Activated CD4-positive, alpha-beta memory T cell treated with anti-CD3 and anti-CD28 coated beads for 36 hours (primary cell): ENCODE results near the gene LRFN5. TPM values are rescaled to one million over a fixed set of nuclear protein-coding genes. Genes with fewer than 3 reads are reported as not detected.
"Not testable (repeated sequence)": the region's sequence is repeated elsewhere in the genome, so short reads cannot be mapped to it uniquely, and the experiment has no call there.

Experiments
- CTCF ChIA-PET: fragments of 350-600 bp; sonication (Branson Sonifier 250); formaldehyde crosslinking; loops from one replicate; lab custom pipeline; 2021; ENCODE audit warnings: antibody characterized with exemption, inconsistent platforms; lab: Charles Lee
- POLR2A ChIA-PET: fragments of 350-600 bp; sonication (Branson Sonifier 250); formaldehyde crosslinking; loops from one replicate; lab custom pipeline; 2021; ENCODE audit warnings: antibody characterized with exemption; lab: Charles Lee
- DNase-seq: peaks from one replicate; pipeline ENCODE4 v3.0.0-alpha.2; 2020
- H3K27ac Mint-ChIP-seq: one replicate; pipeline ENCODE4 v1.8.0; 2021; ENCODE audit warnings: mixed read lengths
- H3K27me3 Mint-ChIP-seq: one replicate; pipeline ENCODE4 v1.8.0; 2021; ENCODE audit warnings: mixed read lengths
- H3K36me3 Mint-ChIP-seq: one replicate; pipeline ENCODE4 v1.8.0; 2021; ENCODE audit warnings: mixed read lengths
- H3K4me1 Mint-ChIP-seq: one replicate; pipeline ENCODE4 v1.8.0; 2021; ENCODE audit warnings: low read depth, mixed read lengths
- H3K4me3 Mint-ChIP-seq: one replicate; pipeline ENCODE4 v1.8.0; 2021; ENCODE audit warnings: mild to moderate bottlenecking, mixed read lengths
- H3K9me3 Mint-ChIP-seq: one replicate; pipeline ENCODE4 v1.8.0; 2021; ENCODE audit warnings: mixed read lengths
- intact Hi-C: fragments of 100-400 bp; cut with micrococcal nuclease; formaldehyde crosslinking; loops from one replicate; pipeline ENCODE4 v1.15.1; 2023
- total RNA-seq, 2 experiments: library from RNA; stranded (reverse); gene quantifications; one replicate each; pipeline ENCODE4 v1.2.3, GENCODE V29; 2021

The LRFN5 gene
- total RNA-seq, 2 experiments from 2014 or later = not detected

DNA sequence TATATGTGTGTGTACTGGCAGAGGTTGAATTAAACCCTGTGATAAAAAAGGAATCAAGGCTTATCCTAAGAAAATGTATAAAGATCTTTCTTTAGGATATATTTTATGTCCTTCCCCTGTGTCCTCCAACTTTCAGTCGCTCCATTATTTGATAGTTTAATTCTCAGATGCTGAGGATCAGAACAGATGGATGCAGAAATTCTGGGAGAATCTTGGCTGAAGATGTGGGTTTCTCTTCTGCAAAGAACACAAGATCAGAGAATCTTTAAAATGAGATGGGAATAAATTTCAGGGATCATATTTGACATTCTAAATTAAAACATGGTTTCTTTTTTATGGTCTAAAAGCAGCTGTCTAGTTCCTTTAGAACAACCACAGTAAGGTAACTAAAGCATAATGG, 37.9 kb downstream of the LRFN5 start:
- no peak for DNase-seq
- POLR2A ChIA-PET = no interaction called here
- Mint-ChIP-seq H3K4me3 (no peak overlapping the region), H3K4me1 (no peaks in the 10 kb centered on the region), H3K36me3 (no peaks in the 10 kb centered on the region), H3K9me3 (no peaks in the 10 kb centered on the region), H3K27ac (no peak overlapping the region), H3K27me3 (no peaks in the 10 kb centered on the region)
- CTCF ChIA-PET = no interaction called here
- intact Hi-C loops = no loop called here

GRCh38 chr14:41650802-41651201, 44.1 kb downstream of the LRFN5 start:
- intact Hi-C loops = no loop called here
- Mint-ChIP-seq H3K4me1 (no peaks in the 10 kb centered on the region), H3K27ac (no peak overlapping the region), H3K4me3 (no peak overlapping the region), H3K36me3 (no peaks in the 10 kb centered on the region), H3K27me3 (no peaks in the 10 kb centered on the region), H3K9me3 (no peaks in the 10 kb centered on the region)
- no peak for DNase-seq
- POLR2A ChIA-PET = no interaction called here
- CTCF ChIA-PET = no interaction called here

DNA sequence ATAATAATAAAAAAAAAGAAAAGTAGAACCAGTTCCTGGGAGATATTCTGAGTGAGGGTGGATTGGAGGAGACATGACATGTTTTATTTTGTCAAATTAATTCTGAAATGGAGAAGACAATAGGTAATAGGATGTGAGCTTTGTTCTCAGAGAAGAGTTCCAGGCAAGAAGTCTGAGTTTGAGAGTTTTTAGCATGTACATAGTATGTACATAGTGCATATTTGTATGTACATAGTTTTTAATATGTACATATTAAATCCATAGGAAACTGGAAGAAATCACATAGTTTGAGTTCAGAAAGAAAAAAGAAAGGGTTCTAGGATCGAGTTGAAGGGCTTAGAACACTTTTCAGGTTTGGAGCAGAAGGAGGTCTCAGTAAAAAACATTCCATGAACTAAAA, 47.5 kb downstream of the LRFN5 start:
- ChIA-PET CTCF (no interaction called here), POLR2A (no interaction called here)
- Mint-ChIP-seq H3K36me3 (no peaks in the 10 kb centered on the region), H3K4me1 (no peaks in the 10 kb centered on the region), H3K4me3 (no peak overlapping the region), H3K9me3 (peaks cover 3% of the 10 kb centered on the region), H3K27ac (no peak overlapping the region), H3K27me3 (no peaks in the 10 kb centered on the region)
- no peak for DNase-seq
- intact Hi-C loops = no loop called here

DNA sequence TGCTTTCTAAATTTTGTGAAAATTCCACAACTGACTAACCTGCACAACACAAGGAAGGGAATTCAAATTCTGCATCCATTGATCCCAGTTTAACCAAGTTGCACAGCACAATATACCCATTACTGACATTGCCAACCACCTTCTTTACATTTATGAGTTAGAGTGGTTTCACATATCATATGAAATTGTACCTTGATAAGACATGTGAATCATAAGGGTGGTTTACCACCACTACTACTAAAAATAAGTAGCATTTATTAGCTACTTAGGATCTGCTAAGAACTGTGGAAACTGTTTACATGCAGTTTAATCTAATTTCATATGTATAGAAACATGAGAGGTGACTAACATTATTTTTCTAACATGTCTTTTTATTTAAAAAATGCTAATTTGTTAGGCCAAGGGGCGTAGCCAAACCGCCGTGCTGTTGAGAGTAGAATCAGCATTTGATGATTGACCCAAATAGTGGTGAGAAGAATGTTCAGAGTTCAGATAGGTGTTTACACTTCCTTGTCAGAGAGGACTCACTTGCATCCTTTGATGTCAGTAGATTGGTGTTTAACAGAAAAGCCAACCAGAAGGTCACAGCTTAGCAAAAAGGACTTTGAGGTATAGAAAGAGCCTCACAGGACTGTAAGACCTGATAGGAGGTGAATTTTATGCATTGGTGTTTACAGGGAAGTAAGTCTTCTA, 56.2 kb downstream of the LRFN5 start:
- ChIA-PET CTCF (no interaction called here), POLR2A (no interaction called here)
- H3K36me3 Mint-ChIP-seq = no peaks in the 10 kb centered on the region
- no peak overlapping the region for H3K27ac Mint-ChIP-seq
- intact Hi-C loops = no loop called here
- H3K4me1 Mint-ChIP-seq = no peaks in the 10 kb centered on the region
- H3K27me3 Mint-ChIP-seq = no peaks in the 10 kb centered on the region
- no peak overlapping the region for H3K4me3 Mint-ChIP-seq
- DNase-seq = no peak
- H3K9me3 Mint-ChIP-seq = peaks cover 5% of the 10 kb centered on the region

- H3K4me1 Mint-ChIP-seq = no peaks in the 10 kb centered on the region
- POLR2A ChIA-PET = no interaction called here
- no peaks in the 10 kb centered on the region for H3K36me3 Mint-ChIP-seq
- peaks cover 5% of the 10 kb centered on the region for H3K9me3 Mint-ChIP-seq
- H3K27ac Mint-ChIP-seq = no peak overlapping the region
- intact Hi-C loops = no loop called here
- CTCF ChIA-PET = no interaction called here
- H3K27me3 Mint-ChIP-seq = no peaks in the 10 kb centered on the region
- no peak overlapping the region for H3K4me3 Mint-ChIP-seq
- no peak for DNase-seq
Observed at GRCh38 chr14:41663473-41663850, 56.8 kb downstream of the LRFN5 start.

- Mint-ChIP-seq H3K4me3 (no peak overlapping the region), H3K27ac (no peak overlapping the region), H3K36me3 (no peaks in the 10 kb centered on the region), H3K4me1 (no peaks in the 10 kb centered on the region), H3K9me3 (no peaks in the 10 kb centered on the region), H3K27me3 (no peaks in the 10 kb centered on the region)
- ChIA-PET CTCF (no interaction called here), POLR2A (no interaction called here)
- no peak for DNase-seq
- intact Hi-C loops = no loop called here
Observed at GRCh38 chr14:41666301-41666700, 59.6 kb downstream of the LRFN5 start.

DNA sequence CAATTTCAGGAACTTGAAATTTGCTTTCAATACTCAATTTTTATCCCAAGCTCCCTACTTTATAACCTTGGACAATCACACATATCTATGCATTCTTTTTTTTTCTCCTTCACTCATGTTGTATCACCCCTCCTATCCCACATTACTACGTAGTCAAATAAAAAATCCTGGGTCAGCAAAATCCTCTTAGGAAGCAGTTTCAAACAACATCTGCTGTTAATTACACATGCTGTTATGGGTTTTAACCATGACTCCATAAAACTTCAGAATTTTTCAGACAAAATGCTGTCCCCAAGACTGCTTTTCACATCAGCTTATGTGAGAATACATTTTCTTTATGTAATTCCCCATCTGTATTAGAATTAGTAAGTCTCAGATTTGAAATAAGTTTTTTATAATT, 61.7 kb downstream of the LRFN5 start:
- Mint-ChIP-seq H3K27ac (no peak overlapping the region), H3K9me3 (no peaks in the 10 kb centered on the region), H3K4me3 (no peak overlapping the region), H3K4me1 (no peaks in the 10 kb centered on the region), H3K36me3 (no peaks in the 10 kb centered on the region), H3K27me3 (no peaks in the 10 kb centered on the region)
- intact Hi-C loops = no loop called here
- no peak for DNase-seq
- POLR2A ChIA-PET = no interaction called here
- CTCF ChIA-PET = no interaction called here

DNA sequence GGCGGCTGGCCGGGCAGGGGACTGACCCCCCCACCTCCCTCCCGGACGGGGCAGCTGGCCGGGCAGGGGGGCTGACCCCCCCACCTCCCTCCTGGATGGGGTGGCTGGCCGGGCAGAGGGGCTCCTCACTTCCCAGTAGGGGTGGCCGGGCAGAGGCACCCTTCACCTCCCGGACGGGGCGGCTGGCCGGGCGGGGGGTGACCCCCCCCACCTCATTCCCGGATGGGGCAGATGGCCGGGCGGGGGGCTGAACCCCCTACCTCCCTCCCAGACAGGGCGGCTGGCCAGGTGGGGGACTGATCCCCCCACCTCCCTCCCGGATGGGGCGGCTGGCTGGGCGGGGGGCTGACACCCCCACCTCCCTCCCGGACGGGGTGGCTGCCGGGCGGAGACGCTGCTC, 66.9 kb downstream of the LRFN5 start:
- not testable (repeated sequence) for H3K4me1 Mint-ChIP-seq, H3K27me3 Mint-ChIP-seq, H3K4me3 Mint-ChIP-seq

DNA sequence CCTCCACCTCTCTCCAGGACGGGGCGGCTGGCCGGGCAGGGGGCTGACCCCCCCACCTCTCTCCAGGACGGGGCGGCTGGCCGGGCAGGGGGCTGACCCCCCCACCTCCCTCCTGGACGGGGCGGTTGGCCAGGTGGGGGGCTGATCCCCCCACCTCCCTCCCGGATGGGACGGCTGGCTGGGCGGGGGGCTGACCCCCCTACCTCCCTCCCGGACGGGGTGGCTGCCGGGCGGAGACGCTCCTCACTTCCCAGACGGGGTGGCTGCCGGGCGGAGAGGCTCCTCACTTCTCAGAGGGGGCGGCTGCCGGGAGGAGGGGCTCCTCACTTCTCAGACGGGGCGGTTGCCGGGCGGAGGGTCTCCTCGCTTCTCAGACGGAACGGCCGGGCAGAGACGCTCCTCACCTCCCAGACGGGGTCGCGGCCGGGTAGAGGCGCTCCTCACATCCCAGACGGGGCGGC, 67.9 kb downstream of the LRFN5 start:
- POLR2A ChIA-PET, H3K36me3 Mint-ChIP-seq, H3K4me1 Mint-ChIP-seq, H3K27me3 Mint-ChIP-seq, H3K27ac Mint-ChIP-seq, H3K4me3 Mint-ChIP-seq, intact Hi-C loops, DNase-seq, CTCF ChIA-PET, H3K9me3 Mint-ChIP-seq: not testable (repeated sequence)

More for the DNA sequence above, 66.9 kb downstream of the LRFN5 start:
- H3K27ac Mint-ChIP-seq, POLR2A ChIA-PET, CTCF ChIA-PET, H3K9me3 Mint-ChIP-seq, intact Hi-C loops, H3K36me3 Mint-ChIP-seq, DNase-seq: not testable (repeated sequence)

GRCh38 chr14:41699486-41699885, 92.8 kb downstream of the LRFN5 start:
- no peak for DNase-seq
- Mint-ChIP-seq H3K4me3 (no peak overlapping the region), H3K9me3 (no peaks in the 10 kb centered on the region), H3K36me3 (no peaks in the 10 kb centered on the region), H3K27me3 (peaks cover 2% of the 10 kb centered on the region), H3K4me1 (no peaks in the 10 kb centered on the region), H3K27ac (no peak overlapping the region)
- intact Hi-C loops = no loop called here
- POLR2A ChIA-PET = no interaction called here
- CTCF ChIA-PET = interaction anchor here (0.7 kb wide), 1 partner anchor 66 kb away, joined by 3 read pairs; no protein-coding TSS in a partner anchor

DNA sequence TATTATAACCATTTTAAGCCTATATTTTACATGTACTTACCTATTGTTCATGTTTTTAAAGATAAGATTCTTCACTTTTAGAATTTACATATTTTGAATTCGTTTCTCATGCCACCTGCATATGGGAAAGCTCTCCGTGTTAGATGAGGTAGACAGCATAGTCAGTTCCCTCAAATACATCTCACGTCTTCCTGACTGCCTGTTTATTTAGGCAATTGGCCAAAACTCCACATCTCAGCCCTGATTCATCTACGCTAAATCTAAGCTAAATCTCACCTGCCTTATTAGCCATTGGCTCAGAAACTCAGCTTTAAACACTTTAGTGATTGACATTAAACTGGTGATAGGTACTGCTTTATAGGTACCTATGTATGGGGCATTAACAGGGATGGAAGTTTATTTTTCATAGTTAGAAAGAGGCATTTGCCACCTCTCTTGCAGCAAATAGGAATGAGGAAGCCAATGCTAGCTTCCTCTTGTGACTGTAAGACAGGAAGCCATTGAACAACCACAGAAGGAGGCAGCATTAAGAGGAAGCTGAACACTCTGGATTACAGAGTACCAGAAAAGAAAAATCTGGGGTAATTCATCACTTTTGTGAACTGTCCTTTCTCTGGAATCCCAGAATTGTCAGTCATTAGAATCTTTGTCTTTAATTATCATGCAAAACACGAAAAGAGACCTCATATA, 111.9 kb downstream of the LRFN5 start:
- peaks cover 10% of the 10 kb centered on the region for H3K4me1 Mint-ChIP-seq
- intact Hi-C loops = no loop called here
- no peak overlapping the region for H3K27ac Mint-ChIP-seq
- CTCF ChIA-PET = no interaction called here
- no peaks in the 10 kb centered on the region for H3K27me3 Mint-ChIP-seq
- no peaks in the 10 kb centered on the region for H3K36me3 Mint-ChIP-seq
- DNase-seq = no peak
- no peak overlapping the region for H3K4me3 Mint-ChIP-seq
- H3K9me3 Mint-ChIP-seq = no peaks in the 10 kb centered on the region
- POLR2A ChIA-PET = no interaction called here

GRCh38 chr14:41739203-41739602, 132.5 kb downstream of the LRFN5 start:
- POLR2A ChIA-PET = no interaction called here
- Mint-ChIP-seq H3K4me3 (no peak overlapping the region), H3K27me3 (peaks cover 13% of the 10 kb centered on the region), H3K4me1 (peaks cover 7% of the 10 kb centered on the region), H3K9me3 (peaks cover 18% of the 10 kb centered on the region), H3K36me3 (peaks cover 16% of the 10 kb centered on the region), H3K27ac (no peak overlapping the region)
- CTCF ChIA-PET = no interaction called here
- DNase-seq = no peak
- intact Hi-C loops = no loop called here

DNA sequence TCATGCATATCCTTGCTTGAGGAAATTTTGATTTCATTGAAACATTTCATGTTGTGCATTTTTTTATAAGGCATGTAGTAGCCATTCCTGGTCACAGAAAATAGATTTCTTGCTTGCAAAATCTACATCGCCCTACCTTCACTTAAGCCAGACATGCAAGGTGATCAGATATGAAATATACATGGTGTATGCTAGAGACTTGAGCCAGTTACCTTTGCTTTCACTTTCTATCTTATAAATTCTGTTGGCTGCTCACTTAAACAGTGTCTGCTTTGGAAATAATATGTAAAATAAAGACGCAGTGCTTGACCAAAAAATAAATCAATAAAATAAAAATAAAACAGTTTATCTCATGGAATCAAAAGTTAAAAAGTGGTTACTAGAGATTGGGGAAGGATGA, 136.5 kb downstream of the LRFN5 start:
- ChIA-PET POLR2A (no interaction called here), CTCF (no interaction called here)
- H3K36me3 Mint-ChIP-seq = peaks cover 3% of the 10 kb centered on the region
- no peak overlapping the region for H3K4me3 Mint-ChIP-seq
- H3K27me3 Mint-ChIP-seq = peaks cover under 1% of the 10 kb centered on the region
- intact Hi-C loops = no loop called here
- peaks cover 7% of the 10 kb centered on the region for H3K4me1 Mint-ChIP-seq
- DNase-seq = no peak
- H3K9me3 Mint-ChIP-seq = peaks cover 1% of the 10 kb centered on the region
- no peak overlapping the region for H3K27ac Mint-ChIP-seq
